GM19324 (cell line): ENCODE results near the gene PNMA6E.
"Not testable (repeated sequence)": the region's sequence is repeated elsewhere in the genome, so short reads cannot be mapped to it uniquely, and the experiment has no call there.

Source experiments
- ATAC-seq: cut with Tn5 transposase; IDR thresholded peaks from one replicate; pipeline ENCODE4 v1.9.1; 2021; ENCODE audit warnings: mild to moderate bottlenecking, moderate library complexity; ENCODE audit not compliant: unreplicated experiment, low FRiP score

Gene PNMA6E

GRCh38 chrX:153409414-153410101, 8.4 kb upstream of the PNMA6E start:
- ATAC-seq: no peak

GRCh38 chrX:153408871-153409351, 7.8 kb upstream of the PNMA6E start:
- ATAC-seq: no peak

GRCh38 chrX:153408221-153408721, 7.1 kb upstream of the PNMA6E start:
- ATAC-seq: no peak

GRCh38 chrX:153407736-153408135, 6.6 kb upstream of the PNMA6E start:
- no peak for ATAC-seq

DNA sequence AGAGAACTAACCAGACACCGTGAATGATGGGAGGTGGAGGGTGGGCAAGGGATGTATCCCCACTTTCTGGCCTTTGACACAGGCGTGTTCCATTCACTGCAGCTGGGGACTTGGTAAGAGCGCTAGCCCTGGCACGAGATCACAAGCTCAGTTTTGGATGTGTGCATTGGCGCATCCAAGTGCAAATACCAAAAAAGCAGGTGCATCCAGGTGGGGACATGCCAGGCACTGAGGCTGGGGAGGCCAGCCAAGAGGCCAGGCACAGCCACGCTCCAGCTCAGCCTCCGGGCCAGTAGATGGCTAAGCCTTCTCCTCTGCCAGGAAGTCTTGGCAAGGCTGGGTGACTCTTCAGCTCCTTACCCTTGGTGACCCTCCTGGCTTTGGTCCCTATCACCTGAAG, 5.8 kb upstream of the PNMA6E start:
- no peak for ATAC-seq

GRCh38 chrX:153406011-153406410, 4.9 kb upstream of the PNMA6E start:
- ATAC-seq: no peak

GRCh38 chrX:153405426-153405825, 4.3 kb upstream of the PNMA6E start:
- ATAC-seq: no peak

DNA sequence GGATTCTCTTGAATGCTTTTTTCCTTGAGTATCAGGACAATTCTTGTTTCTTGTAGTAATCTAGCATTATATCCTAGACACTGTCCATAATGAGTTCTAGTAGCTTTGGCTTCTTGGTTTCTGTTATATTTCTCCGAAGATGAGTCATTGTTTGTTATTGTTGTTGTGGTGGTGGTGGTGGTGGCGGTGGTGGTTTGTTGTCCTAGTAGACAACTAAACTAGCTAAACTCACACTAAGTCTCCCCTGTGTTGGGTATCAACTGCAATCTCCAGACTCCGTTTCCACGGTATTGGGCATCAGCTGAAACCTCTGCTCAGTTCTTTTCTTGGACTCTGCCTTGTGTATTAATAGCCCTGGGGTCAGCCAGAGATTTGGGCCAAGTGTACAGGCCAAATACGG, 3.2 kb upstream of the PNMA6E start:
- not testable (repeated sequence) for ATAC-seq

GRCh38 chrX:153400146-153401132, 711 bp downstream of the PNMA6E start:
- ATAC-seq: no peak

DNA sequence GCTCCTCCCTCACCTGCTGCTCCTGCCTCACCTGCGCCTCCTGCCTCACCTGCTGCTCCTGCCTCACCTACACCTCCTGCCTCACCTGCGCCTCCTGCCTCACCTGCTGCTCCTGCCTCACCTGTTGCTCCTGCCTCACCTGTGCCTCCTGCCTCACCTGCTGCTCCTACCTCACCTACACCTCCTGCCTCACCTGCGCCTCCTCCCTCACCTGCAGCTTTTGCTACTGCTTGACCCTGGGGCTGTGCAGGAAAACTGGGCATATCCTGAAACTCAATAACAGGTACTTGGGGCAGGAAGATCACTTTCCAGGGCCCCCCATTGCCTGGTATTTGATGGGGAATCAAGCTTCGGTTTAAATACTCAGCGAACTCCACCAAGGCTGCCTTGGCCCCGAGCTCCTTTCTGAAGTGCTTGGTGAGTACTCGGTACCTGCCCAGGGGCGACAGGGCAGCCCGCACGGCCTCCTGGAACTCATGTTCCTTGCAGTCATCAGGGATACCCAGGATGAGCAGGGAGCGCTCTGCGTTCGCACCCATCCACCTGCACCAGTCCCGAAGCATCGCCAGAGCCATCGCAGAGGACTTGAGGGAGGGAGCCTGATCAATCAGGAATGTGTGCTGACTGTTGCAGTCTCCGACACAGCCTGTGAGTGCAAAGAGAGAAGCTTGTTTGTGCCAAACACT, 2.7 kb downstream of the PNMA6E start:
- no peak for ATAC-seq

GRCh38 chrX:153397256-153397960, 3.7 kb downstream of the PNMA6E start:
- ATAC-seq: no peak

- no peak for ATAC-seq
These were observed 4.6 kb downstream of the PNMA6E start for GRCh38 chrX:153396320-153397195.

DNA sequence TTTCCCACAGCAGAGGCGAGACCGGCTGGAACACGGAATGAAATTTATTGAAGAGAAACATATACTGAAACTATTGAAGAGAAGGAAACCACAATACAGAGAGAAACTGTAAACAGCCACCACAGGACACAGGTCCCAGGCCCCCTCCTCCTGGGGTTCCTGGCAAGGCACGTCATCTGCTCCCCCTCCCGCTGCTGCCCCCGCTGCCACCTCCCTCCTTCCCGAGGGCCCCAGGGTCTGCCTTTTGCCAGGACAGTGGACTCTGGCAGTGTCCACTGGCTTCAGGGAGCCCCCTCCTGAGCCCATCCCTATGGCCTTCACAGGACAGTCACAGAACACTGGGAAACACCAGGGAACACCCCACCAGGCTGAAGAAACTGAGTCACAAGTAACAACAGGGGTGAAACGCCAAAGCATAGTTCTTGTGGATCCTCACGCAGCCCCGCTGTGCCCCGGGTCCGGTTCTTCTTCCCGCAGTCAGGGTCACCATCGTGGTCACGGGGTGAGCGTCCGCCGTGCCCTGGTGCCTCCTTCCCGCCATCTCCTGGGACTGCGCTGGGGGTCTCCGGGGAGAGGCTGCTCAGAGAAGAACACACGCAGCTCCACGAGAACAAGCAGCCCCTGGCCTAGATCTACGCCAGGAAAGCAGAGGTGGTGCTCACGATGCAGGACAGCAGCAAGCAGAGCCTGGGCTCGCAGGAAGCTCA, 5.4 kb downstream of the PNMA6E start:
- no peak for ATAC-seq

DNA sequence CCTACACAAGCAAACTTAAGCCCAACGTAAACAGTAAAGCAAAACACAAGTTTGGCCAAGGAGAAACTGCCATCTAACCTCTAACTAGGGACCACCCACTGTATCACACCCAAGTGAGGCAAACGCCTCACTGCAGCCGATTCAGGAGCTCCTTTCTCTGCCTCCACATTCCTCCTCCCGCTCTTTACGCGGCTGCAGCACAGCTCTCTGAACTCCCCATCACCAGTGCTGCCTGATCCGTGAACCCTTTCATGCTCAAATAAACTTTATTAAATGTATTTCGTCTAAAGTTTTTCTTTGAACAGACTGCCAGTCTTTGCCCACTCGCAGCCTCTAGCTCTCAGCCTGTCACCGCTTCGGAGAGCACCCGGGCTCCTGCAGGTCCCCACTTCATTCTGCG, 6.5 kb downstream of the PNMA6E start:
- ATAC-seq: no peak

DNA sequence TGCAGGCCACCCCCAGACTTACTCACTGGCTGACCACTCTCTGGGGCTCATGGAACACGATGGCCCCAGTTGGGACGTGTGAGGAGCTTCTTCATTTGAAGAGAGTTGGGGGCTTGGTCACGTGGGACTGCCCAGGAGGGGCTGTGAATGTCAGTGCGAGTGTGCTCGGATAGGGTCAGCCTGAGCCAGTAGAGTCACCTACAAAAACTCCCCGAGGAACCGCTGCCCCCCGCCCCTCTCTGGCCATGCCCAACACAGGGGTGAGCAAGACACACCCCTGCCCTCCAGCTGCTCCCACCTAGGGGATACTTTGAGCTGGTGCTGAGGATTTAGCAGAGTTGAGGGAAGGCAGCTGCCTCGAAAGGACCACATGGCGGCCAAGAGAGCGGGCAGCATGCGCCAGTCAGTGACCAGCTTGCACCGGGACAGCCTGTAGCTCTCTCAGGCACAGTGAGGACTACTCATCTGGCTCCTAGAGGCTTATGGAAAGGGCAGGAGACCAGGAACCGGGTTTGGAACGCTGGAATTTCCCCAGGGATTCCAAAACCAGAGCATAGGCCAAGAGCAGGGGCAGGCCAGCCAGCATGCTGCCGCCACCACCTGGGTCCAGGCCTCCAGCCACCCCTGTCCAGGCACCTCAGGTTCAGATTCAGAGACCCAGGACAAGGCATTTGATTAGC, 8.4 kb downstream of the PNMA6E start:
- no peak for ATAC-seq

GRCh38 chrX:153389460-153389768, 11.7 kb downstream of the PNMA6E start:
- ATAC-seq: not testable (repeated sequence)

GRCh38 chrX:153388722-153389459, 12.3 kb downstream of the PNMA6E start:
- ATAC-seq: no peak
